Panc1 (cell line): ENCODE results near the gene SELENOM. TPM values are rescaled to one million over a fixed set of nuclear protein-coding genes. Genes with fewer than 3 reads are reported as not detected.

Source experiments
- ATAC-seq: fragments of 200-7000 bp; cut with Tn5 transposase; 2 replicates; pipeline ENCODE4 v1.9.1; 2020; ENCODE audit warnings: mild to moderate bottlenecking, moderate library complexity
- BruUV-seq: library from RNA; stranded (reverse); fragments of 400-500 nt; replicated peaks from 2 replicates; lab custom pipeline; 2021; lab: Mats Ljungman, UMichigan
- CTCF ChIA-PET: fragments of 300-600 bp; sonication (Branson Sonifier 250); formaldehyde crosslinking; loops from one replicate; lab custom pipeline; 2022; ENCODE audit warnings: antibody characterized with exemption; lab: Charles Lee
- POLR2A ChIA-PET: fragments of 300-600 bp; sonication (Branson Sonifier 250); formaldehyde crosslinking; loops from one replicate; lab custom pipeline; 2022; ENCODE audit warnings: antibody characterized with exemption; lab: Charles Lee
- DNase-seq: peaks from one replicate; pipeline ENCODE4 v3.0.0-alpha.2; 2010; ENCODE audit warnings: low read depth, low spot score
- H3K27ac ChIP-seq: 2 replicates; pipeline ENCODE4 v1.5.1; 2011; ENCODE audit warnings: mild to moderate bottlenecking, low read length, inconsistent platforms
- H3K27me3 ChIP-seq: fragments of 200-500 bp; sonication (Bioruptor generic); 2 replicates; pipeline ENCODE4 v1.6.0; 2014; ENCODE audit warnings: low read length, inconsistent platforms; ENCODE audit not compliant: control insufficient read depth, insufficient read depth
- H3K36me3 ChIP-seq: fragments of 200-500 bp; sonication (Bioruptor generic); 2 replicates; pipeline ENCODE4 v1.5.1; 2014; ENCODE audit warnings: inconsistent platforms, mild to moderate bottlenecking, low read length, moderate library complexity; ENCODE audit not compliant: control insufficient read depth, insufficient read depth
- H3K4me1 ChIP-seq: 2 replicates; pipeline ENCODE4 v1.5.1; 2011; ENCODE audit warnings: inconsistent platforms, mild to moderate bottlenecking, low read length, moderate library complexity; ENCODE audit not compliant: control insufficient read depth, insufficient read depth
- H3K4me3 ChIP-seq, 2 experiments: 2 replicates each; pipeline ENCODE4 v1.5.1; 2011 to 2012; ENCODE audit warnings: low read depth in 2 of 2, low read length in 2 of 2, mild to moderate bottlenecking in 2 of 2, inconsistent platforms in 1 of 2, moderate library complexity in 1 of 2
- H3K9me3 ChIP-seq: fragments of 200-500 bp; sonication (Bioruptor generic); 2 replicates; pipeline ENCODE4 v1.5.1; 2014; ENCODE audit warnings: low read depth, mild to moderate bottlenecking, inconsistent platforms, low read length, moderate library complexity; ENCODE audit not compliant: control insufficient read depth, insufficient read depth
- CTCF ChIP-seq: fragments of 450-650 bp; IDR thresholded peaks from 2 replicates; pipeline ENCODE4 v1.5.1; 2017; ENCODE audit warnings: mild to moderate bottlenecking
- POLR2AphosphoS5 ChIP-seq: IDR thresholded peaks from 2 replicates; pipeline ENCODE4 v1.6.1; 2012; ENCODE audit warnings: mild to moderate bottlenecking, low read depth, low read length, moderate library complexity
- REST ChIP-seq, 2 experiments: IDR thresholded peaks; 2 replicates each; pipeline ENCODE4 v1.6.1; 2011 to 2012; ENCODE audit warnings: low read depth in 2 of 2, control low read depth in 1 of 2, low read length in 1 of 2, mild to moderate bottlenecking in 1 of 2, moderate library complexity in 1 of 2; ENCODE audit not compliant: insufficient read depth in 1 of 2
- SIN3A ChIP-seq: IDR thresholded peaks from 2 replicates; pipeline ENCODE4 v1.6.1; 2012; ENCODE audit warnings: low read depth, mild to moderate bottlenecking, low read length, moderate library complexity, borderline replicate concordance; ENCODE audit not compliant: insufficient read depth
- TCF7L2 ChIP-seq: IDR thresholded peaks from 2 replicates; pipeline ENCODE4 v1.6.1; 2011; ENCODE audit warnings: mild to moderate bottlenecking, low read depth, low read length, inconsistent platforms
- in situ Hi-C: cut with HindIII; loops from 2 replicates; pipeline ENCODE4 v1.10.0; 2016; ENCODE audit warnings: low sequenced_read_pairs, low pct_unique_long_range_greater_than_20kb
- intact Hi-C: fragments of 100-400 bp; cut with micrococcal nuclease; formaldehyde crosslinking; loops from one replicate; pipeline ENCODE4 v1.10.0; 2022; ENCODE audit not compliant: unreplicated experiment
- total RNA-seq: library from RNA; stranded (reverse); gene quantifications from one replicate; pipeline ENCODE4 v1.2.1, GENCODE V29; 2021; ENCODE audit not compliant: unreplicated experiment

Gene SELENOM
- total RNA-seq, 1 experiment from 2014 or later, result 84.4 TPM

- POLR2A ChIA-PET, result no interaction called here
- DNase-seq, result no peak
These were observed 11.8 kb upstream of the SELENOM start for GRCh38 chr22:31119026-31119717.

More at GRCh38 chr22:31119026-31119717, 11.8 kb upstream of the SELENOM start:
- intact Hi-C loops (no loop called here), in situ Hi-C loops (no loop called here)
- Histone ChIP-seq H3K4me3 (no peak overlapping the region), H3K9me3 (no peaks in the 10 kb centered on the region), H3K4me1 (no peaks in the 10 kb centered on the region), H3K36me3 (no peaks in the 10 kb centered on the region), H3K27me3 (no peaks in the 10 kb centered on the region), H3K27ac (no peak overlapping the region)
- ATAC-seq, result no peak
- TF ChIP-seq POLR2AphosphoS5 (no peak), REST (IDR thresholded peaks at IDR 0.05; ENCODE audit: insufficient read depth in 1 of 2, low read depth in 2 of 2, low read length in 1 of 2) (no peak), TCF7L2 (no peak), SIN3A (no peak), CTCF (no peak)
- CTCF ChIA-PET, result no interaction called here
- no TSS peak for BruUV-seq
